Measurements from ENCODE around the gene C4BPA.

C4BPA gene

DNA sequence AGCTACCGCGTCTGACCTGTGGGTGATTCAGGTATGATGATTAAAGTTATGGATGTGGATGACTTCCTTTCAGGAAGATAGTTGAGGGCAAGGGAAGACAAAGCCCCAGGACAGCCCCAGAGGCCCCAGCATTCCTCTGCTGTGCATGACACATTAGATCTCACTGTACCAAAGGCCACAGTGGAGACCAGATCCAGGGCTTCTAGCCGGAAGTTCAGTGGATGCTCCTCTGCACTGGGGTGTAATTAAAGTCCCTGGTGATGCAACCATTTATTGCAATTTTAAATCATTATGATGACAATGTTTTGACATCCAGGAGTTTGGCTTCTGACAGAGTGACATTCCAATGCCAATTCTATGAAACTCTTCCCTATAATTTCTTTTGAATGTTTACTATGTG lies 5.0 kb downstream of the C4BPA start:
- Histone ChIP-seq H3K36me3 (replicated peaks) (no peaks in the 10 kb centered on the region), H3K9me3 (no peaks in the 10 kb centered on the region), H3K4me3 (no peak overlapping the region), H3K4me1 (no peaks in the 10 kb centered on the region), H3K27me3 (ENCODE audit: low read depth) (no peaks in the 10 kb centered on the region)
- DNase-seq (ENCODE audit: low spot score in 2 of 2), result no peak
- in situ Hi-C loops (cut with MboI; ENCODE audit: low sequenced_read_pairs), result no loop called here

DNA sequence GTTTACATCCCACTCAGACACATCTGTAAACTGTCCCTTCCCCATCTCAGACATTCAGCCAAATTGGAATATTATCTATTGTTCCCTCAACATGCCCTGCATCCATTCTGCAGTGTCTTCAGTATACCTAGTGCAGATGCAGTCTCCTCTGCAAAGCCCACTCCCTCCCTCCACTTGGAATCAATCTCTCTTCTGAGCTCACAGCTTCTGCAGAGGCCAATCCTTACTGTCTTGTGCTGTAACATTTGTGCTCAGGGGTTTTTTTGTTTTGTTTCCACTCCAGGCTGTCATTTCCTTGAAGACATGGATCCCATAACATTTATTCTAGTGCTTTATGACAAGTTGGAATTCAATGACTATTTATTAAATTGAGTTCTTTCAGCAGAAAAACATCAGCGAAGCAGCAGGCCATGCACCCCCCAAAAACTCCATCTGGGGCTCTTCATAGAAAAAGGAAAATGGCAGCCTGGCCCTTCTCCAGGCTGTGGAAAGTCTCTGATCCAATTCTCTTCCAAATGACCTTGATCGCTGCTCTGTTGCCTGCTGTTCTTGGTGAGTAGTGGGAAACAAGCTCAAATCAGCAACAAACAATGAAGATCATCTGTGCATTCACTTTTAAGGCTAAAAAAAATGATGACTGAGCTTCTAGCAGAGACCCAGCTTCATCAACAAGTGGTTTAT lies 8.7 kb downstream of the C4BPA start:
- Histone ChIP-seq H3K9me3 (no peaks in the 10 kb centered on the region), H3K27me3 (ENCODE audit: low read depth) (no peaks in the 10 kb centered on the region), H3K4me1 (no peaks in the 10 kb centered on the region), H3K36me3 (replicated peaks) (no peaks in the 10 kb centered on the region), H3K4me3 (no peak overlapping the region)
- in situ Hi-C loops (cut with MboI; ENCODE audit: low sequenced_read_pairs), result no loop called here
- no peak for DNase-seq (ENCODE audit: low spot score in 2 of 2)

GRCh38 chr1:207115269-207115668 lies 11.2 kb downstream of the C4BPA start:
- no peak for DNase-seq (ENCODE audit: low spot score in 2 of 2)
- Histone ChIP-seq H3K9me3 (no peaks in the 10 kb centered on the region), H3K27me3 (ENCODE audit: low read depth) (no peaks in the 10 kb centered on the region), H3K36me3 (replicated peaks) (no peaks in the 10 kb centered on the region), H3K4me3 (no peak overlapping the region), H3K4me1 (no peaks in the 10 kb centered on the region)
- in situ Hi-C loops (cut with MboI; ENCODE audit: low sequenced_read_pairs), result no loop called here

DNA sequence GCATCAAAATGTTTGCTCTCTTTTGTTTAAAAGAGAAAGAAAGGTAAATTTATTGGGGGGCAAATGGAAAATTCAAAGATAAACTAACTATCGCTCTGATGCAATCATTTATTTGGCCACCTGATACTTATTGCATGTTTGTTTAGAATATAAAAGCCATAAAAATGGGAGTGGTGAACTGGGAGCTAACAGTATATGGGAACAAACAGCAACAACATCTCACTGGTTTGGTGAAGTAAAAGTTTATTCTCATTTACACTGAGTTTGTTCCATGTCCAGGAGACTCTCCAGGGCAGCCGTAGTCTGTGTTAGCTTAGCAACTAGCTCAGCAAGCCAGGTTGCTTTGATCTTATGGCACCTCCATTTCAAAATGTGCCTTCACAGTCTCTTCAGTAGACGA lies 20.4 kb downstream of the C4BPA start:
- in situ Hi-C loops (cut with MboI; ENCODE audit: low sequenced_read_pairs), result no loop called here
- no peaks in the 10 kb centered on the region for H3K36me3 ChIP-seq (replicated peaks)
- H3K4me1 ChIP-seq, result no peaks in the 10 kb centered on the region
- no peaks in the 10 kb centered on the region for H3K9me3 ChIP-seq
- no peak overlapping the region for H3K4me3 ChIP-seq
- no peak for DNase-seq (ENCODE audit: low spot score in 2 of 2)
- H3K27me3 ChIP-seq (ENCODE audit: low read depth), result no peaks in the 10 kb centered on the region

GRCh38 chr1:207128336-207128921 lies 24.4 kb downstream of the C4BPA start:
- H3K4me1 ChIP-seq, result no peaks in the 10 kb centered on the region
- in situ Hi-C loops (cut with MboI; ENCODE audit: low sequenced_read_pairs), result no loop called here
- H3K36me3 ChIP-seq (replicated peaks), result no peaks in the 10 kb centered on the region
- H3K27me3 ChIP-seq (ENCODE audit: low read depth), result no peaks in the 10 kb centered on the region; the same call in 1 of the 2 replicates
- no peaks in the 10 kb centered on the region for H3K9me3 ChIP-seq
- no peak overlapping the region for H3K4me3 ChIP-seq
- DNase-seq (ENCODE audit: low spot score in 2 of 2), result no peak

DNA sequence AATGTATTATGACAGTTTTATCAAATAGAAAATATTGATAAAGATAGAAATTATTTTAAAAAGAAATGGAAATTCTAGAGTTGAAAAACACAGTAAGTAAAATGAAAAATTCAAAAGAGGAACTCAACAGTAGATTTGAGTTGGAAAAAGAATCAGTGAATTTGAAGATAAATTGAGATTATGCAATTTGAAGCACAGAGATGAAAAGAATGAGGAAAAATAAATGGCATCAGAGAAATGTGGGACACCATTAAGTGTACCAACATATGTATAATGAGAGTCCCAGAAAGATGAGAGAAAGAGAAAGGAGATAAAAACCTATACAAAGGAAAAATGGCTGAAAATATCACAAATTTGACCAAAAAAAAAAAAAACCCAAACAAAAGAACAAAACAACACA lies 25.0 kb downstream of the C4BPA start:
- DNase-seq (ENCODE audit: low spot score in 2 of 2), result no peak
- Histone ChIP-seq H3K27me3 (ENCODE audit: low read depth) (no peaks in the 10 kb centered on the region; the same call in 1 of the 2 replicates), H3K4me1 (no peaks in the 10 kb centered on the region), H3K36me3 (replicated peaks) (no peaks in the 10 kb centered on the region), H3K4me3 (no peak overlapping the region), H3K9me3 (no peaks in the 10 kb centered on the region)
- in situ Hi-C loops (cut with MboI; ENCODE audit: low sequenced_read_pairs), result no loop called here

DNA sequence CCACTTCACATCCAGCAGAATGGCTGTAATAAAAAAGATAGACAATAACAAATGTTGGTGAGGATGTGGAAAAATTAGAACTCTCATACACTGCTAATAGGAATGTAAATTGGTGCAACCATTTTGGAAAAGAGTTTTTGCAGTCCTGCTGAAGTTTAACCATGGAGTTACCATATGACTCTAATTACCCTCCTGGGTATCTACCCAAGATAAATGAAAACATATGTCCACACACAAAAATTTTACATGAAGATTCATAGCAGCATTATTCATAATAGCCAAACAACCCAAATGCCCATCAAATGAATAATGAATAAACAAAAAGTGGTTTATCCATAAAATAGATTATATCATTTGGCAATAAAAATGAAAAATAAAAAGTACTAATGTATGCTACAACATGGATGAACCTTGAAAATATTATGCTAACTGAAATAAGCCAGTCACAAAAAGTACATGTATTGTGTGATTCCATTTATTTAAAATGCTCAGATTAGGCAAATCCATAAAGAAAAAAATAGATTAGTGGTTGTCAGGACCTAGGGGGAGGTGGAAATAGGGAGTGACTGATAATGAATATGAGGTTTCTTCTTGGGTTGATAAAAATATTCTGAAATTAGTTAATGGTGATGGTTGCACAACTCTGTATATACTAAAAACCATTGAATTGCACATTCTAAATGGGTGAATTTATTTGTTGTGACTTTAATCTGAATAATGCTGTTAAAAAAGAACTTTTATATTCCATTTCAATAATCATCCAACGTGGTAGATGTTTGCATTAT lies 26.4 kb downstream of the C4BPA start:
- H3K9me3 ChIP-seq, result no peaks in the 10 kb centered on the region
- no peak for DNase-seq (ENCODE audit: low spot score in 2 of 2)
- no peaks in the 10 kb centered on the region for H3K36me3 ChIP-seq (replicated peaks)
- no peak overlapping the region for H3K4me3 ChIP-seq
- H3K4me1 ChIP-seq, result no peaks in the 10 kb centered on the region
- H3K27me3 ChIP-seq (ENCODE audit: low read depth), result no peaks in the 10 kb centered on the region; the same call in 1 of the 2 replicates
- in situ Hi-C loops (cut with MboI; ENCODE audit: low sequenced_read_pairs), result no loop called here

GRCh38 chr1:207131163-207131562 lies 27.1 kb downstream of the C4BPA start:
- H3K4me1 ChIP-seq, result no peaks in the 10 kb centered on the region
- H3K36me3 ChIP-seq (replicated peaks), result no peaks in the 10 kb centered on the region
- no peaks in the 10 kb centered on the region for H3K9me3 ChIP-seq
- in situ Hi-C loops (cut with MboI; ENCODE audit: low sequenced_read_pairs), result no loop called here
- DNase-seq (ENCODE audit: low spot score in 2 of 2), result no peak
- H3K4me3 ChIP-seq, result no peak overlapping the region
- H3K27me3 ChIP-seq (ENCODE audit: low read depth), result no peaks in the 10 kb centered on the region; the same call in 1 of the 2 replicates

- H3K27me3 ChIP-seq (ENCODE audit: low read depth), result no peaks in the 10 kb centered on the region; the same call in 1 of the 2 replicates
- in situ Hi-C loops (cut with MboI; ENCODE audit: low sequenced_read_pairs), result no loop called here
- H3K4me1 ChIP-seq, result no peaks in the 10 kb centered on the region
- no peak for DNase-seq (ENCODE audit: low spot score in 2 of 2)
- no peaks in the 10 kb centered on the region for H3K36me3 ChIP-seq (replicated peaks)
- H3K9me3 ChIP-seq, result no peaks in the 10 kb centered on the region
- H3K4me3 ChIP-seq, result no peak overlapping the region
Observed at GRCh38 chr1:207134581-207134980, 30.5 kb downstream of the C4BPA start.

DNA sequence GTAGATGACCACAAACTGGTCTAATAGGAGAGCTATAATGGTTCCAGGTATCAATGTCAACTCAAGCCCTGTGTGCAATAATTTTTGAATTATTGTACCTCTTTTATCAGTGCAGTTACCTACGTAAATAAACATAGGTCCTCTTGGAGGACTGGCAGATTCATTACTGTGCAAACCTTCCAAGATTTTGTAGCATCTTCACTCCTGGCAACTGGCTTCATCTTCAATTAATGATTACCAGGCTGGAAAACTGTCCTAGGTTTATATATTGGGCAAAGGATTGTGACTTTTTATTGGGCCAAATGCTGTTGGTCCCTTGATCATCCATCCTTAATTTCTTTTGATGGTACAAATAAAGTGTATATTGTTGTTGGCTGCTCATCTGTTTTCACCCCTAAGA lies 35.6 kb downstream of the C4BPA start:
- H3K36me3 ChIP-seq (replicated peaks), result no peaks in the 10 kb centered on the region
- no peaks in the 10 kb centered on the region for H3K4me1 ChIP-seq
- no peaks in the 10 kb centered on the region for H3K27me3 ChIP-seq (ENCODE audit: low read depth)
- no peak for DNase-seq (ENCODE audit: low spot score in 2 of 2)
- H3K9me3 ChIP-seq, result no peaks in the 10 kb centered on the region
- in situ Hi-C loops (cut with MboI; ENCODE audit: low sequenced_read_pairs), result no loop called here
- H3K4me3 ChIP-seq, result no peak overlapping the region

DNA sequence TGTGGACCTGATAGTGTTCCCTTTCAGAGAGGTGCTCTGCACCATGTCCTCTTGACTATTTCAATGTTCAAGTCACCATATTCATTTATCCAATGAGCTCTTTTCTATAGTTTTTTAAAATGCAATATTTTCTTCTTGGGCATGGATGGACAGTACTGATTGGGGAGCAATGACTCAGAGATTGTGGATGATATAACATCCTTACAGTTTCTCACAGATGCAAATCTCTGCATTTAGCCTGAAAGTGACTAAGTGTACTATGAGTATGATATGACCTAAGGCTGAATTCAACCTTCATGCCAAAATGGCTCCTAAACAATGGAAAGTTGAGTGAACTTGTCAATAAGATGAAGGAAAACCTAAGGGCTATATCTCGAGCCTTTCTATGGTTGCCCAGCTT lies 36.5 kb downstream of the C4BPA start:
- no peaks in the 10 kb centered on the region for H3K4me1 ChIP-seq

DNA sequence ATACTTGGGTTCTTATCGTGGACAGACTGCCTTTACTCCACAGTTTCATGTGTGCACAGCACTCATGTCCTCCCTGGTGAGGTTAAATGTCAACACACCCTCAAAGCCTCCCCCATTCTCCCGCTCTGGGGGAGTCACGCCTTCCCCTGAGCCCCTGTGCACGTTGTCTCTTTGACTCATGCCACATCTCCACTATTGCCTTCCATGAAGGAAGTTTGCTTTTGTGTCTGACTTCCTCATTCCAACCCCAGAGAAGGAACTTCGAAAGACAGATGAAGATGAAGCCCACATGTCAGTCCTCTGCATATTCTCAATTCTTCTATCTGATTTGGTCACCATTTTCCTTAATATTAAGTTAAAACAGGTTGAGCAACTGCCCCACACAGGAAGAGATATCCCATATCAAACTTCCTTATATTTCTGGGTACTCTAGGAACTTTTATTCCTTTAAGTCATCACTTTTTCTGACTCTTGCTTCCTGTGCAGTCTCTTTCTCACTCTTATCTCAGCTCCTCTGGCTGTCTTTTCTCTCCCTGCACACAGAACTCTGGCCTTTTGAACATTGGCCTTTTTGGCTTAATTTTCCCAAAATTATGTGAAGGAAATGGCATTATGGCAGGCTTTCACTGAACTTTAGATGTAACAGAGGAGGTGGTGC lies 41.5 kb downstream of the C4BPA start:
- in situ Hi-C loops (cut with MboI; ENCODE audit: low sequenced_read_pairs), result no loop called here
- Histone ChIP-seq H3K4me1 (no peaks in the 10 kb centered on the region), H3K27me3 (ENCODE audit: low read depth) (no peaks in the 10 kb centered on the region), H3K36me3 (replicated peaks) (no peaks in the 10 kb centered on the region), H3K4me3 (no peak overlapping the region), H3K9me3 (no peaks in the 10 kb centered on the region)
- no peak for DNase-seq (ENCODE audit: low spot score in 2 of 2)

More for the DNA sequence above, 36.5 kb downstream of the C4BPA start:
- Histone ChIP-seq H3K4me3 (no peak overlapping the region), H3K27me3 (ENCODE audit: low read depth) (no peaks in the 10 kb centered on the region), H3K9me3 (no peaks in the 10 kb centered on the region), H3K36me3 (replicated peaks) (no peaks in the 10 kb centered on the region)
- DNase-seq (ENCODE audit: low spot score in 2 of 2), result no peak
- in situ Hi-C loops (cut with MboI; ENCODE audit: low sequenced_read_pairs), result no loop called here

- H3K4me3 ChIP-seq, result no peak overlapping the region
- no peaks in the 10 kb centered on the region for H3K36me3 ChIP-seq (replicated peaks)
- no peak for DNase-seq (ENCODE audit: low spot score in 2 of 2)
- in situ Hi-C loops (cut with MboI; ENCODE audit: low sequenced_read_pairs), result no loop called here
- H3K9me3 ChIP-seq, result no peaks in the 10 kb centered on the region
- no peaks in the 10 kb centered on the region for H3K27me3 ChIP-seq (ENCODE audit: low read depth)
- H3K4me1 ChIP-seq, result no peaks in the 10 kb centered on the region
Observed at GRCh38 chr1:207151920-207152319, 47.9 kb downstream of the C4BPA start.
